GM19463 (cell line): ENCODE results near the gene RANGAP1.

Experiments
- ATAC-seq: cut with Tn5 transposase; IDR thresholded peaks from one replicate; pipeline ENCODE4 v1.9.1; 2021; ENCODE audit warnings: mild to moderate bottlenecking, moderate library complexity; ENCODE audit not compliant: unreplicated experiment

RANGAP1 gene

DNA sequence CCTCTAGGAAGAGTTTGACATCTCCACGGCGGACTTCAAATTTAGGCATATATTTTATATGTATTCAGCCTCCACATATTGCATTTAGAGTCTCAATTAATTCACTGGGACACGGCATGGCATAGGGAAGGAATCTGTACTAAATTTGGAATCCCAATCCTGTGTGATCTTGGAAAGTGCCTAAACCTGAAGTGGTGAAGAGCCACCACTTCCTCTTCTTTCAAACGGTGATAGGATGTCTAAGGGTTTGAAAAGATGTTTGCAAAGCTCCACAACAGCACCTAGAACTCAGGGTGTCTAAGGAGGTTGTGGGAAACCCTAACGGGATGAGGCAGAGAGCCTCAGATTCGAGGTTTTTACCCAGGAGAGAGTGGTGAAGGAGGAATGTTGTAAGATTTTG is 81.9 kb downstream of the RANGAP1 start:
- no peak for ATAC-seq

GRCh38 chr22:41203118-41203517 is 82.9 kb downstream of the RANGAP1 start:
- ATAC-seq = no peak

DNA sequence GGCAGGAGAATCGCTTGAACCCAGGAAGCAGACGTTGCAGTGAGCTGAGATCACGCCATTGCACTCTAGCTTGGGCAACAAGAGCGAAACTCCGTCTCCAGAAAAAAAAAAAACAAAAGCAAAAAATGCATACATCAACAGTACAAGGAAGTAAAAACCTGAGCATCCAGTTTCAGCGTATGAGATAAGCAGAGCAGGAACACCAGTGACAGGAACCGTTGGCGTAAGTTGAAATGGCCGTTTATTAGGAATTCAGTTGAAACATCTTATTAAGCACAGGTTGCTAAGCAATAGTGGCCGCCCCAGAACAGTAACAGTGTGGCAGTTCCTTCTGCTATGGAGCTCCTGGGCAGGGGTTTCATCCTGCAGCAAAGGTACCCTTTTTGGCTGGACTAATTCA is 84.8 kb downstream of the RANGAP1 start:
- ATAC-seq = no peak

- no peak for ATAC-seq
Observed at GRCh38 chr22:41198027-41198580, 87.9 kb downstream of the RANGAP1 start.

DNA sequence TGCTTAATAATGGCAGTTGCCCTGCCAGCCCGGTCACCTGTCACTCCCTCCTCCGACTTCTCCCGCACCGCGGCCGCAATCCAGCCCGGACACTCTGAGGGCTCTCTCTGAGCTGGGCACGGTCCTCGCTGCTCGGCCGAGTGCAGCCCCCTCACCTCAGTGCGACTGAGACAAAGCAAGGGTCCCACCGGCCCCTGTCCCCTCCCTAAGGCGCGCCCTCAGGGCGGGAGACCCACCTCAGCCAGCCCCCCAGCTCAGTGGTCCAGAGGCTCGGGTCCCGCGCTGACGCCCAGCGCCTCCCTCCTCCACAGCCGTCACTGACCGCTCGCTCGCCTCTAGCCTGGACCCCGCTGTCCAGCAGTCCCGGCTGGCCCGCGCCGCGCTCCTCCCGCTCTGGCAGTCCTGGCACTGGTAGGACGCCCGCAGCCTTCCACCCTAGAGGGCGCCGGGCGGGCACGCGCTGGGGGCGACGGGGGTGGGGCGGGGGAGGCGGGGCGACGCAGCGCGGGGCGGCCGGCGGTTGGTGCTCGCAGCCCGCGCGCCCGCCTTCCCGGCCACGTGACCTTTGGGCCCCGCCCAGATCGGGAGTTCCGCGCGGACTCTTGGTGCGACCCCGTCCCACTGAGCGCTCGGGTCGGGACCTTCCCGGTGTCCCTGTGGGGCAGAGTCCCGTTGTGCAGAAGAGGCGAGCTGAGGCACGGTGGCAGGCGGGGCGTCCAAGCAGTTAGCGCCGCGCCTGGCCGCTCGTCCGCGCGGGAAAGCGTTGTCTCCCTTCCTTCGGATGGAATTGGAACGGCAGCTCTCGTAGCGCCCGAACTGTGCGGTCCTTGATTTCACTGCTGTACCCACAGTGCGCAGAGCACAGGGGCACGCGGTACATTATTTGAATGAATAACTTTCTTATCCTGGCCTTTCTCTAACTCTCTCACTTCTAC is 88.7 kb downstream of the RANGAP1 start:
- ATAC-seq = peak; percentile 83
